Measurements from ENCODE around the gene GXYLT2. TPM values are rescaled to one million over a fixed set of nuclear protein-coding genes. Genes with fewer than 3 reads are reported as not detected.

The GXYLT2 gene
- polyA plus RNA-seq, 1 experiment: 42.5 TPM

GRCh38 chr3:73009750-73010149 is 121.9 kb downstream of the GXYLT2 start:
- H3K9me3 ChIP-seq (ENCODE audit: control insufficient read depth, insufficient read depth, low read length): no peaks in the 10 kb centered on the region
- POLR2A ChIA-PET: interaction anchor here (0.5 to 0.7 kb wide), 2 partner anchors 17 to 57 kb away, joined by 3 read pairs; no protein-coding TSS in a partner anchor
- TF ChIP-seq CTCF (IDR thresholded peaks at IDR 0.05; ENCODE audit: low read depth, low read length): no peak
- CTCF ChIA-PET: interaction anchor here (1.3 to 1.8 kb wide), 2 partner anchors 12 to 46 kb away, joined by 3 to 5 read pairs; no protein-coding TSS in a partner anchor
- H3K27ac ChIP-seq (ENCODE audit: low read depth, low read length): no peak overlapping the region
- no peak overlapping the region for H3K4me3 ChIP-seq (ENCODE audit: low read depth, low read length)
- DNase-seq (ENCODE audit: low read depth, low spot score): no peak
- H3K27me3 ChIP-seq (ENCODE audit: control insufficient read depth, insufficient read depth, low read length): no peaks in the 10 kb centered on the region

- Histone ChIP-seq H3K27me3 (ENCODE audit: control insufficient read depth, insufficient read depth, low read length) (no peaks in the 10 kb centered on the region), H3K4me3 (ENCODE audit: low read depth, low read length) (no peak overlapping the region), H3K9me3 (ENCODE audit: control insufficient read depth, insufficient read depth, low read length) (no peaks in the 10 kb centered on the region), H3K27ac (ENCODE audit: low read depth, low read length) (no peak overlapping the region)
- POLR2A ChIA-PET: interaction anchor here (0.5 to 0.7 kb wide), 2 partner anchors 16 to 56 kb away, joined by 3 read pairs; no protein-coding TSS in a partner anchor
- TF ChIP-seq CTCF (IDR thresholded peaks at IDR 0.05; ENCODE audit: low read depth, low read length): no peak
- CTCF ChIA-PET: interaction anchor here (1.8 kb wide), 1 partner anchor 46 kb away, joined by 5 read pairs; no protein-coding TSS in a partner anchor
- DNase-seq (ENCODE audit: low read depth, low spot score): no peak
Observed at GRCh38 chr3:73010158-73010557, 122.3 kb downstream of the GXYLT2 start.

DNA sequence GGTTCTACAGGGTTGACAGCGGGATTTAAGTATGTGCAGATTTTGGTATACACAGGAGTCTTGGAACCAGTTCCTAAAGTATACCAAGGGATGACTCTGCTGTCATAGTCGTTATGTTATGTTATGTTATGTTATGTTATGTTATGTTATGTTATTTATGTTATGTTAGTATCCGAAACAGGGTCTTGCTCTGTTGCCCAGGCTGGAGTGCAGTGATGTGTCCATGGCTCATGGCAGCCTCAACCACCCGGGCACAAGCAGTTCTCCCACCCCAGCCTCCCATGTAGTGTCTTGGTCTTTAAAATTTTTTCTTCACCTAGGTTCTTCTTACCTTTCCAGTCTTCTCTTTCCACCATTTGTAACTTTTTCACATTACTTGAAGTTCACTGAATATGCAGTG is 130.5 kb downstream of the GXYLT2 start:
- Histone ChIP-seq H3K9me3 (ENCODE audit: control insufficient read depth, insufficient read depth, low read length) (no peaks in the 10 kb centered on the region), H3K4me3 (ENCODE audit: low read depth, low read length) (no peak overlapping the region), H3K27ac (ENCODE audit: low read depth, low read length) (no peak overlapping the region), H3K27me3 (ENCODE audit: control insufficient read depth, insufficient read depth, low read length) (no peaks in the 10 kb centered on the region)
- ChIA-PET POLR2A (no interaction called here), CTCF (no interaction called here)
- TF ChIP-seq CTCF (IDR thresholded peaks at IDR 0.05; ENCODE audit: low read depth, low read length): no peak
- DNase-seq (ENCODE audit: low read depth, low spot score): no peak

DNA sequence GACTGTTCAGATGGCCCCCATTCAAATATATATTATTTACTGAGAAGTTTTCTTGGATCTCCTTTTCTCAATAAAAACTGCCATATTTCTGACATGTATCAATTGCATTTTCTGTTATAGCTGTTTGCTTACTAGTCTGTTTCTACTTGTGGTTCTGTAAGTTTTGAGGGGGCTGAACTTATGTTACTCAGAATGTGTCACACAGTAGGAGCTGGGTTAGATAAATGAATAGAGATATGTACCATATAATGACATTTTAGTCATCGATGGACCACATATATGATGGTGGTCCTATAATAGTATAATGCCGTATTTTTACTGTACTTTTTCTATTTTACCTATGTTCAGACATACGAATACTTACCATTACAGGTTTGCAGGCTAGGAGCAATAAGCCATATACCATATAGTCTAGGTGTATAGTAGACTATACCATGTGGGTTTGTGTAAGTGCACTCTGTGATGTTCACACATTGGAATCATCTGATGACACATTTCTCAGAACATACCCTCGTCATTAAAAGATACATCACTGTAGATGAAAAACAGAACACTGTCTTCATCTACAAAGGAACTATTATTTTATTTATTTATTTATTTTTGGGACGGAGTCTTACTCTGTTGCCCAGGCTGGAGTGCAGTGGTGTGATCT is 131.1 kb downstream of the GXYLT2 start:
- H3K27me3 ChIP-seq (ENCODE audit: control insufficient read depth, insufficient read depth, low read length): no peaks in the 10 kb centered on the region
- POLR2A ChIA-PET: no interaction called here

More for the DNA sequence above, 131.1 kb downstream of the GXYLT2 start:
- CTCF ChIA-PET: interaction anchor here (1.0 kb wide), 1 partner anchor 197 kb away, joined by 3 read pairs; no protein-coding TSS in a partner anchor
- no peak overlapping the region for H3K27ac ChIP-seq (ENCODE audit: low read depth, low read length)
- no peaks in the 10 kb centered on the region for H3K9me3 ChIP-seq (ENCODE audit: control insufficient read depth, insufficient read depth, low read length)
- no peak overlapping the region for H3K4me3 ChIP-seq (ENCODE audit: low read depth, low read length)
- no peak for TF ChIP-seq CTCF (IDR thresholded peaks at IDR 0.05; ENCODE audit: low read depth, low read length)
- DNase-seq (ENCODE audit: low read depth, low spot score): no peak

All from AG04450 (cell line).